Neural progenitor cell (in vitro differentiated cells): ENCODE data around the gene LGR6. TPM values are rescaled to one million over a fixed set of nuclear protein-coding genes. Genes with fewer than 3 reads are reported as not detected.
A peak's percentile ranks its signal among the peaks of the same experiment; 100 is the strongest.

Source experiments
- DNase-seq: peaks from one replicate; pipeline ENCODE4 v3.0.0-alpha.2; 2016; ENCODE audit warnings: low spot score
- H2AFZ ChIP-seq: fragments of 200-600 bp; sonication (generic); replicated peaks from 2 replicates; pipeline ENCODE4 v1.6.1; 2016; ENCODE audit warnings: antibody characterized with exemption
- H3F3A ChIP-seq: fragments of 200-600 bp; sonication (generic); 2 replicates; pipeline ENCODE4 v1.6.1; 2016; ENCODE audit warnings: antibody characterized with exemption, low read depth
- H3K27ac ChIP-seq: fragments of 200-600 bp; sonication (generic); 2 replicates; pipeline ENCODE4 v1.5.1; 2016; ENCODE audit warnings: mild to moderate bottlenecking
- H3K27me3 ChIP-seq: fragments of 200-600 bp; sonication (generic); 2 replicates; pipeline ENCODE4 v1.6.1; 2016; ENCODE audit warnings: mild to moderate bottlenecking, moderate library complexity
- H3K36me3 ChIP-seq: fragments of 200-600 bp; sonication (generic); 2 replicates; pipeline ENCODE4 v1.5.1; 2016
- H3K4me1 ChIP-seq: fragments of 200-600 bp; sonication (generic); 2 replicates; pipeline ENCODE4 v1.6.1; 2016; ENCODE audit warnings: mixed run types
- H3K4me2 ChIP-seq: fragments of 200-600 bp; sonication (generic); 2 replicates; pipeline ENCODE4 v1.6.1; 2016
- H3K4me3 ChIP-seq: fragments of 200-600 bp; sonication (generic); 2 replicates; pipeline ENCODE4 v1.5.1; 2016
- H3K79me2 ChIP-seq: fragments of 200-600 bp; sonication (generic); 2 replicates; pipeline ENCODE4 v1.6.1; 2016; ENCODE audit warnings: low read depth
- H3K9ac ChIP-seq: fragments of 200-600 bp; sonication (generic); 2 replicates; pipeline ENCODE4 v1.6.1; 2016
- H3K9me3 ChIP-seq: fragments of 200-600 bp; sonication (generic); 2 replicates; pipeline ENCODE4 v1.5.1; 2016; ENCODE audit warnings: low read depth
- H4K20me1 ChIP-seq: fragments of 200-600 bp; sonication (generic); 2 replicates; pipeline ENCODE4 v1.6.1; 2016; ENCODE audit warnings: low read depth
- H3K27ac Mint-ChIP-seq: 3 replicates; pipeline ENCODE4 v1.8.0; 2021; ENCODE audit warnings: mixed read lengths
- H3K27me3 Mint-ChIP-seq: 2 replicates; pipeline ENCODE4 v1.8.0; 2022; ENCODE audit warnings: low read depth, mild to moderate bottlenecking, inconsistent platforms, moderate library complexity, mixed read lengths; ENCODE audit not compliant: insufficient read depth
- H3K36me3 Mint-ChIP-seq: 3 replicates; pipeline ENCODE4 v1.8.0; 2021; ENCODE audit warnings: mixed read lengths
- H3K4me1 Mint-ChIP-seq: 3 replicates; pipeline ENCODE4 v1.8.0; 2021; ENCODE audit warnings: mixed read lengths
- H3K4me3 Mint-ChIP-seq: 3 replicates; pipeline ENCODE4 v1.8.0; 2021; ENCODE audit warnings: mild to moderate bottlenecking, moderate library complexity, mixed read lengths
- H3K9me3 Mint-ChIP-seq: 3 replicates; pipeline ENCODE4 v1.8.0; 2020; ENCODE audit warnings: mixed read lengths
- EZH2 ChIP-seq: fragments of 200-600 bp; sonication (generic); IDR thresholded peaks from 2 replicates; pipeline ENCODE4 v1.6.1; 2017; ENCODE audit warnings: antibody characterized with exemption, mild to moderate bottlenecking, moderate library complexity
- EZH2phosphoT487 ChIP-seq: fragments of 200-600 bp; sonication (generic); IDR thresholded peaks from 2 replicates; pipeline ENCODE4 v1.6.1; 2017; ENCODE audit warnings: antibody characterized with exemption
- total RNA-seq: library from RNA; depleted of rRNA; stranded (reverse); fragments of >200 nt; gene quantifications from 2 replicates; pipeline ENCODE4 v1.2.3, GENCODE V29; 2015; ENCODE audit warnings: low replicate concordance
- TF ChIP-seq, protein P1 (sequence below): fragments of 200-600 bp; sonication (generic); IDR thresholded peaks from 2 replicates; pipeline ENCODE4 v1.5.1; 2017; ENCODE audit warnings: antibody characterized with exemption, mild to moderate bottlenecking

The LGR6 gene
- total RNA-seq, 1 donor from 2014 or later: not detected

GRCh38 chr1:202161151-202162046, 32.2 kb upstream of the LGR6 start:
- H4K20me1 ChIP-seq: no peaks in the 10 kb centered on the region
- H3K79me2 ChIP-seq: no peaks in the 10 kb centered on the region
- no peaks in the 10 kb centered on the region for H3K27me3 ChIP-seq
- peaks cover 11% of the 10 kb centered on the region for H3K4me1 ChIP-seq
- H3K27ac ChIP-seq: no peak overlapping the region
- no peak for DNase-seq
- H3K36me3 ChIP-seq: no peaks in the 10 kb centered on the region
- Mint-ChIP-seq H3K36me3 (no peaks in the 10 kb centered on the region), H3K9me3 (no peaks in the 10 kb centered on the region), H3K27ac (peak overlapping the region; percentile 60), H3K4me3 (no peak overlapping the region), H3K4me1 (peaks cover 23% of the 10 kb centered on the region), H3K27me3 (peaks cover 2% of the 10 kb centered on the region)
- H3K4me2 ChIP-seq: no peak overlapping the region
- H3K4me3 ChIP-seq: no peak overlapping the region
- no peaks in the 10 kb centered on the region for H3F3A ChIP-seq
- TF ChIP-seq EZH2 (no peak), EZH2phosphoT487 (no peak)
- TF ChIP-seq, protein P1, sequence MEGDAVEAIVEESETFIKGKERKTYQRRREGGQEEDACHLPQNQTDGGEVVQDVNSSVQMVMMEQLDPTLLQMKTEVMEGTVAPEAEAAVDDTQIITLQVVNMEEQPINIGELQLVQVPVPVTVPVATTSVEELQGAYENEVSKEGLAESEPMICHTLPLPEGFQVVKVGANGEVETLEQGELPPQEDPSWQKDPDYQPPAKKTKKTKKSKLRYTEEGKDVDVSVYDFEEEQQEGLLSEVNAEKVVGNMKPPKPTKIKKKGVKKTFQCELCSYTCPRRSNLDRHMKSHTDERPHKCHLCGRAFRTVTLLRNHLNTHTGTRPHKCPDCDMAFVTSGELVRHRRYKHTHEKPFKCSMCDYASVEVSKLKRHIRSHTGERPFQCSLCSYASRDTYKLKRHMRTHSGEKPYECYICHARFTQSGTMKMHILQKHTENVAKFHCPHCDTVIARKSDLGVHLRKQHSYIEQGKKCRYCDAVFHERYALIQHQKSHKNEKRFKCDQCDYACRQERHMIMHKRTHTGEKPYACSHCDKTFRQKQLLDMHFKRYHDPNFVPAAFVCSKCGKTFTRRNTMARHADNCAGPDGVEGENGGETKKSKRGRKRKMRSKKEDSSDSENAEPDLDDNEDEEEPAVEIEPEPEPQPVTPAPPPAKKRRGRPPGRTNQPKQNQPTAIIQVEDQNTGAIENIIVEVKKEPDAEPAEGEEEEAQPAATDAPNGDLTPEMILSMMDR: no peak
- no peaks in the 10 kb centered on the region for H3K9me3 ChIP-seq
- H3K9ac ChIP-seq: no peak overlapping the region
- H2AFZ ChIP-seq: no peak overlapping the region

- Histone ChIP-seq H3K36me3 (no peaks in the 10 kb centered on the region), H3K79me2 (no peaks in the 10 kb centered on the region), H2AFZ (no peak overlapping the region), H3K27ac (no peak overlapping the region), H3K4me3 (no peak overlapping the region), H3K4me1 (peaks cover 11% of the 10 kb centered on the region), H4K20me1 (no peaks in the 10 kb centered on the region), H3K9ac (no peak overlapping the region), H3F3A (no peaks in the 10 kb centered on the region), H3K4me2 (no peak overlapping the region), H3K27me3 (no peaks in the 10 kb centered on the region), H3K9me3 (no peaks in the 10 kb centered on the region)
- no peak for TF ChIP-seq EZH2
- TF ChIP-seq, protein P1: no peak
- no peak for TF ChIP-seq EZH2phosphoT487
- Mint-ChIP-seq H3K4me3 (no peak overlapping the region), H3K4me1 (peaks cover 27% of the 10 kb centered on the region), H3K36me3 (no peaks in the 10 kb centered on the region), H3K27me3 (peaks cover 1% of the 10 kb centered on the region), H3K27ac (no peak overlapping the region), H3K9me3 (no peaks in the 10 kb centered on the region)
- DNase-seq: no peak
These were observed 31.6 kb upstream of the LGR6 start for GRCh38 chr1:202162047-202162417.

- Mint-ChIP-seq H3K9me3 (no peaks in the 10 kb centered on the region), H3K27ac (no peak overlapping the region), H3K4me3 (no peak overlapping the region), H3K4me1 (peaks cover 31% of the 10 kb centered on the region), H3K36me3 (no peaks in the 10 kb centered on the region), H3K27me3 (no peaks in the 10 kb centered on the region)
- no peak overlapping the region for H2AFZ ChIP-seq
- no peak overlapping the region for H3K27ac ChIP-seq
- TF ChIP-seq EZH2: no peak
- TF ChIP-seq, protein P1: no peak
- no peak for TF ChIP-seq EZH2phosphoT487
- no peak for DNase-seq
- H3K9ac ChIP-seq: no peak overlapping the region
- H3K9me3 ChIP-seq: no peaks in the 10 kb centered on the region
- H3K36me3 ChIP-seq: no peaks in the 10 kb centered on the region
- H3F3A ChIP-seq: no peaks in the 10 kb centered on the region
- H3K79me2 ChIP-seq: no peaks in the 10 kb centered on the region
- no peaks in the 10 kb centered on the region for H3K27me3 ChIP-seq
- H3K4me2 ChIP-seq: no peak overlapping the region
- H3K4me3 ChIP-seq: no peak overlapping the region
- no peaks in the 10 kb centered on the region for H4K20me1 ChIP-seq
- H3K4me1 ChIP-seq: peaks cover 11% of the 10 kb centered on the region
These were observed 30.9 kb upstream of the LGR6 start for GRCh38 chr1:202162418-202163280.
